Amniotic stem cell (primary cell): Measurements from ENCODE around the gene FJX1.
"Not testable (repeated sequence)": the region's sequence is repeated elsewhere in the genome, so short reads cannot be mapped to it uniquely, and the experiment has no call there.

Experiments
- DNase-seq: peaks from one replicate; lab custom pipeline; 2025; lab: John Stamatoyannopoulos, UW

The FJX1 gene

DNA sequence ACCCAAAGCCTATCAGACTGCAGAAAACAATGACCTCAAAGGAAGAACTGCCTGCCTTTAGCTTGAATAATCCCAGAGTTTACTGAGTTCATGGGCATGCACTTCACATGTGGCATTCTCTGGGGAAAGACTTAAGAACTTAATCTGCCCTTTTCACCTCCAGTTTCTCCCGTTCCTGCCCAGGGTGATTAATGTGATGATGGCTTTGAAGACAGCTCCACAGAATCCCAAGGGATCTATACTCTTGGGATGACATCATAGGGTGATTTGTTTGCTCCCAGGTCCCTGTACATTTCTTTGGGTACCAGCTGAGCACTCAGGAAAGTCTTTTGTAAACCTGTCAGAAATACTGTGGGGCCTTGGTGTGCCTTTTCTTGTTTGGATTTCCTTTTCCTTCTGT, 14.0 kb downstream of the FJX1 start:
- no peak for DNase-seq

GRCh38 chr11:35633827-35634423, 15.7 kb downstream of the FJX1 start:
- no peak for DNase-seq

- no peak for DNase-seq
Observed at GRCh38 chr11:35635933-35636332, 17.7 kb downstream of the FJX1 start.

- no peak for DNase-seq
Observed at GRCh38 chr11:35639591-35640179, 21.4 kb downstream of the FJX1 start.

DNA sequence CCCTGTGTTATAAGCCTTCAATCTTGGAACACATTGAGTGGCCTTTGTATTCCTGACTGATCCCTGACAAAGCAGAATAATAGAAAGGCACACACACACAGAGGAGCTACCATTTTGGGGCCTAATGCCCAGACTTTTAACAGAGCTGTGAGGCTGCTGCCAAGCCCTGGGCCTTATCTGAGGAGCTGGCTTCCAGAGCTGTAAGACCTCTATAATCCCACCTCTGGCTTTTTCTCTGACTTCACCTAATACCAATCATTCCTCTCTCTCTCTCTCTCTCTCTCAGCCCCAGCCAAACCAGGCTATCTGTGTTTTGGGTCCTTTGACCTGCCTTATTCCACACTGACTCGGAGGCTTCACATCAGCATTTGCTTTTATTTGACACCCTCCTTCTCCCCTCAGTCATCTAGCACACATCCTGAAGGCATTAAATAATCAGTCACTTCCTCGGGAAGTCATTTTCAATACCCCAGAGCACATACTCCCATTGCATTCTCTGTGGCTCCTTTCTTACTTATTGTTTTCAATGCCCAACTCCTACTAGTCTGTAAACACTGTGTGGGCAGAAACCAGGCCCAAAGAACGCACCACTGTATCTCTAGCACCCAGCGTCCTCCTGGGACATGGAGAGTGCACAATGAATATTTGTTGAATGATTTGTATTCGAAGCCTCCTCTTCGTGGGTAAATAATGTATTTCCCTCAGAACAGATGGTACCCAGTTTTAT, 23.1 kb downstream of the FJX1 start:
- DNase-seq, result no peak

- no peak for DNase-seq
Observed at GRCh38 chr11:35641964-35642363, 23.7 kb downstream of the FJX1 start.

GRCh38 chr11:35647421-35648093, 29.3 kb downstream of the FJX1 start:
- DNase-seq, result no peak

DNA sequence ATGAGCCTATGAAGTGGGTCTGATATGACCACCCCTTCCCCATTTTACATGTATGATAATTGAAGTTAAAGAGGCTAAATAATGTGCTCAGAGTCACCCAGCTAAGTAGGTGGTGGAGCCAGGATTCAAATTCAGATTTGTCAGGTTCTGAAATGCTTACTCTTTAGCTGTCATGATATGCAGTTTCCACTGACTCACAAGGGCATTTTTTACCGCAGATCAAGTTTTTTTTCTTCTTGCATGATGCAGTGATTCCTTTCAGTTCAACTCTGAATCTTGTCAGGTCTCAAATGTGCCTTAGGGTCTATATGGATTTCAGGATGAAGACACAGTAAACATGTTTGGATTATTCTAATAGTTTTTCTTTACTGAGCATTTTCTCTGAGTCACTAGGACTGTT, 31.7 kb downstream of the FJX1 start:
- DNase-seq, result peak; percentile 43

- no peak for DNase-seq
Observed at GRCh38 chr11:35650467-35650866, 32.2 kb downstream of the FJX1 start.

DNA sequence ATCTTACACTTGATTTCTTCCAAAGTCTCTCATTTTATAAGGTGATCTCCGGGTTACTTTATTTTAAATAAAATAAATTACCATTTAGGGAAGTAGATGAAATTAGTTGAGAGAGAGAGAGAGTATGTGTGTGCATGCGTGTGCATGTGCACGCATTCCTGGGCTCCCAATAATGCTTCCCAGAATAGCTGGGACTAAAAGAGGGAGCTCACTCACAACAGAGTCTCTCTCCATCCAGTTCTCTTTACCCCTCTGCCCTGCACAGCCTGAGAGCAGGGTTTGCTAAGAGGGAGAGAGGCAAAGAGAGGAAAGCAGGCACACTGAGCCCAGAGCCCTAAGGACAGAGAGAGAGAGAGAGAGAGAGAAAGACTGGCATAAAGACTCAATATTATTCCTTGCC, 33.0 kb downstream of the FJX1 start:
- no peak for DNase-seq

DNA sequence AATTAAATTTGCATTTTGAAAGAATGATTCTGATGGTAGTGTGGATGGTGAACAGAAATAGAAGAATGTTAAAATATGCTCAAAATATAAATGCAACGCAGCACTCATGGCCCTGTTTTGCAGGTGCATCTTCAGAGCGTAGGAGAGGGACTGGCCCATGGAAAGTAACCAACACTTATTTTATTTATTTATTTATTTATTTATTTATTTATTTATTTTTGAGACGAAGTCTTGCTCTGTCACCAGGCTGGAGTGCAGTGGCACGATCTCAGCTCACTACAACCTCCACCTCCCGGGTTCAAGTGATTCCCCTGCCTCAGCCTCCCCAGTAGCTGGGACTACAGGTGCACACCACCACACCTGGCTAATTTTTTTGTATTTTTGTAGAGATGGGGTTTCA, 34.5 kb downstream of the FJX1 start:
- not testable (repeated sequence) for DNase-seq

DNA sequence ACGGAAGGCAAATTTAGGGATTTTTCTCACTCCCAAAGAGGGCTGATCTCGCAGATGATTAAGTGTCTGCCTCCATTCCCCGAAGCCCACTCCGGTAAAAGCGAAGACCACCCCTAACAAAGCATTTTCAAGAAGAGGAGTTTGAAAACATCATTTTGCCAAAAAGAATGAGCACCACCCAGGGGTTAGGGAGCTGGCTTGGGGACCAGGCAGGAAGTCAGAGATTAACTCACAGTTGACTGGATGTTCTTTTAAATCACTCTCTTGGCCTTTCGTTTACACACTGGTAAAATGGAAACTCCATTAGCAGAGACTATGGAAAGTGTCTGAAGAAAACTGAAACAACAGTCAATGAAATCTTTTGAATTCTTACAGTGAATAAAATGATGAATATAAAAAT, 36.5 kb downstream of the FJX1 start:
- DNase-seq, result no peak

- no peak for DNase-seq
Observed at GRCh38 chr11:35655254-35655653, 37.0 kb downstream of the FJX1 start.

DNA sequence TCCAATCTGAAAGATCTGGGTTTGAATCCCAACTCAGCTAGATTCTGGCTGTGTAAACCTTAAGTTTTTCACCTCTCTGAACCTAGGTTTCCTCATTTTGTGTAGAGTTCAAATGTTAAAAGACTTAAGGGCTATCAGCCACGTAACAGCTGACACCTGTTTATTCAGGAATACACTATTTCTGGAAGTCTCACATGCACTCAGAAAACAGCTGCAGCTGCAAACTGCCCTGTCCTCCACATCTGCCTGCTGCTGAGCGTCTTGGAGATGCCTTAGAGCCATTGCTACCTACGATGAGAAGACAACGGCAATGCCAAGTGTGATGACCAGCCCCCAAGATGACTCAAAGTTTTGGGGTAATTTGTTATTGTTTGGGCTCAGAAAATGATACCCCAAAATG, 37.6 kb downstream of the FJX1 start:
- DNase-seq, result no peak

DNA sequence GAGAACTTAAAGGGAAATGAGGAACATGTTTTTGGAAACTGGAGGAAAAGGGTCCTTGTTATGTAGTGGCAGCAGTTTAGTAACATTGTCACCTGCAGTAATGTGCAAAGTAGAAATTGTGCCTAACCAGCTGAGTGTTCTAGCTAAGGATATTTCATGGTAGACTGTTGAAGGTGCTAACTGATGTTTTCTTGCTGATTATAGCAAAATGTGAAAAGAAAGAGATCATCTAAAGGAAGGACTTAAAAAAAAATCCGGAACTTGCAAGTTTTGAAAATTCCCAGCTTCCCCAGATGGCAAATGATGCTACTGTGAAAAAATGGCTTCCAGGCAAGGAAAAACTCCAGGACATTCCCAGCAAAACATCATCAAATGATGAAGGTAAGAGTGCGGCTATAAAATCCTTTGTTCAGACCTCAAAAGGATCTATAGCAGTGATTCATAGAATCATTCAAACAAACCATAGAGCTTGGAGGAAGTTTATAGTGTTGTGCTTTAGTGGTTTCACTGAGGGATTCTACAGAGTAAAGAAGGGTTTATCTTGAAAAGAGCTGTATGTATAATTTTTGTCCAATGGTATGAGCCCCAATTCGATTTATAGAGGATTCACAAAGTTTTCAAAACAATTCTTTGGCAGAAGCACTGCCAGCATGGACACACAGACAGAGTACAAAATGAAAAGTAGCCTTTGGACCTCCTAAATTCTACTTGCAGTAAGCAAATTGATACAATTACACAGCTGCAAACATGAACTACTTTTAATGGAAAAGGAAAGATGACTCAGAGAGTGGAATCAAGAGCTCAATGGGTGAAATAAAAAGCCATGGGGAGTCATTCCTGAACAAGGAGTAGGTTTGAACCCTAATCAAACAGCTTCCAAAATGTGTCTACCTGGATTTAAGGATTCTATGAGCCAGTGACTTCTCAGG, 40.0 kb downstream of the FJX1 start:
- no peak for DNase-seq

- no peak for DNase-seq
Observed at GRCh38 chr11:35661534-35661933, 43.3 kb downstream of the FJX1 start.

GRCh38 chr11:35662061-35662648, 43.9 kb downstream of the FJX1 start:
- DNase-seq, result no peak

- peak; percentile 66 for DNase-seq
Observed at GRCh38 chr11:35662649-35663407, 44.6 kb downstream of the FJX1 start, which contains the start of gene TRIM44. Gene TRIM44 (plus strand): TSS chr11:35662775. CDS start chr11:35663112, 337 bp downstream.

GRCh38 chr11:35663408-35663702, 45.1 kb downstream of the FJX1 start:
- DNase-seq, result no peak

- no peak for DNase-seq
Observed at GRCh38 chr11:35664977-35665441, 46.7 kb downstream of the FJX1 start.

DNA sequence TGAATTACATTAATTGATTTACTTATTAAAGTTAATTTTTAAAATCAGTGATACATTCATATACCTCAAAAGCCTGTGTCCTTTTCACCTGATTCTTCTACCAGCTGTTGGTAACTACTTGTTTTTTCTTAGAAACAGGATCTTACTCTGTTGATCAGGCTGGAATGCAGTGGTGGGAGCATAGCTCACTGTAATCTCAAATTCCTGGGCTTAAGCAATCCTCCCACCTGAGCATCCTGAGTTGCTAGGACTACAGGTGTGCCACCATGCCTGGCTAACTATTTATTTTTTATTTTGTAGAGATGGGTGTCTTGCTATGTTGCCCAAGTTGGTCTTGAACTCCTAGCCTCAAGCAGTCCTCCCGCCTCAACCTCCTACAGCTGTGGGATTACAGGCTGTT, 49.0 kb downstream of the FJX1 start:
- no peak for DNase-seq
